NCI-H1694 treated with DMSO at 0.1 percent for 48 hours (cell line): ENCODE measurements around the gene MAGEA4.
"Not testable (repeated sequence)": the region's sequence is repeated elsewhere in the genome, so short reads cannot be mapped to it uniquely, and the experiment has no call there.

Source experiments
- DNase-seq: peaks from one replicate; lab custom pipeline; 2025; lab: John Stamatoyannopoulos, UW

MAGEA4 gene, protein sequence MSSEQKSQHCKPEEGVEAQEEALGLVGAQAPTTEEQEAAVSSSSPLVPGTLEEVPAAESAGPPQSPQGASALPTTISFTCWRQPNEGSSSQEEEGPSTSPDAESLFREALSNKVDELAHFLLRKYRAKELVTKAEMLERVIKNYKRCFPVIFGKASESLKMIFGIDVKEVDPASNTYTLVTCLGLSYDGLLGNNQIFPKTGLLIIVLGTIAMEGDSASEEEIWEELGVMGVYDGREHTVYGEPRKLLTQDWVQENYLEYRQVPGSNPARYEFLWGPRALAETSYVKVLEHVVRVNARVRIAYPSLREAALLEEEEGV

GRCh38 chrX:151912780-151913179 lies at the start of gene MAGEA4:
Gene MAGEA4, plus strand, starts transcription at chrX:151912889. Its CDS starts 10,776 bp downstream, at chrX:151923665.
- DNase-seq = no peak

- no peak for DNase-seq
Observed at GRCh38 chrX:151870602-151871001, 42.1 kb upstream of the MAGEA4 start.

- no peak for DNase-seq
Observed at GRCh38 chrX:151871244-151871643, 41.4 kb upstream of the MAGEA4 start.

DNA sequence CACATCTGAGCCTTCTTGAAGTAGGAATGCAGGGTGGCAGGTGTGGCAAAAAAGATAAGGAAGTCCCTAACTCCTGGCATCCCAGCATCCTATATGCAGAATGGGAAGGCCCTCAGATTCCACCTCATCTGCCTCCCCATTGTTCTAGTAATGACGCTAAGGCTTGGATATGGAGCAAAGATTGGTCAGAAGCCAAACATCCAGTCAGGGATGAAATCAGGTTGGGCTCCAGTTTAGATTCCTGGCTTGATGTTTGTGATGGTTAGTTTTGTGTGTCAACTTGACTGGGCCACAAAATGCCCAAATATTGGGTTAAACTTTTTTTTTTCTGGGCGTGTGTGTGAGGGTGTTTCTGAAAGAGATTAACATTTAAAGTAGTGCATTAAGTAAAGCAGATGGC lies 39.6 kb upstream of the MAGEA4 start:
- no peak for DNase-seq

GRCh38 chrX:151875270-151876026 lies 37.2 kb upstream of the MAGEA4 start:
- DNase-seq = no peak

GRCh38 chrX:151878574-151878973 lies 34.1 kb upstream of the MAGEA4 start:
- DNase-seq = no peak

- no peak for DNase-seq
Observed at GRCh38 chrX:151879856-151880255, 32.8 kb upstream of the MAGEA4 start.

DNA sequence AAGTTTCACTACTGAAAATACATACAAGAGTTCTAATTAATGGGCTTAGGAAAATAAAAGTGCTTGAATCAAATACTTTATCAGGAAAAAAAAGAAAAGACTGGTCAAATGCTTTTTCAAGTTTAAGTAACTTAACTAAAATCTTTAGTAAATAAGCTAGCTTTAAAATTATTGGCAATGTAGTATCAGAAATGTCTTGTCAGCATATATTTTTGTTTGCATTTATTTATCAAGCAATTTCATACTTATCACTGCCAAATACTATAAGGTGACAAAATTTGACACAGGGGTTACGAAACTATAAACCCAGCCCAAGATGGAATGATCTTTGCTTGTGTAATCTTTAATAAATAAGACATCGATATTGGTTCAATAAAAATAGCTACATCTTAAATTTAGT lies 31.8 kb upstream of the MAGEA4 start:
- DNase-seq = no peak

GRCh38 chrX:151889421-151889820 lies 23.3 kb upstream of the MAGEA4 start:
- DNase-seq = no peak

DNA sequence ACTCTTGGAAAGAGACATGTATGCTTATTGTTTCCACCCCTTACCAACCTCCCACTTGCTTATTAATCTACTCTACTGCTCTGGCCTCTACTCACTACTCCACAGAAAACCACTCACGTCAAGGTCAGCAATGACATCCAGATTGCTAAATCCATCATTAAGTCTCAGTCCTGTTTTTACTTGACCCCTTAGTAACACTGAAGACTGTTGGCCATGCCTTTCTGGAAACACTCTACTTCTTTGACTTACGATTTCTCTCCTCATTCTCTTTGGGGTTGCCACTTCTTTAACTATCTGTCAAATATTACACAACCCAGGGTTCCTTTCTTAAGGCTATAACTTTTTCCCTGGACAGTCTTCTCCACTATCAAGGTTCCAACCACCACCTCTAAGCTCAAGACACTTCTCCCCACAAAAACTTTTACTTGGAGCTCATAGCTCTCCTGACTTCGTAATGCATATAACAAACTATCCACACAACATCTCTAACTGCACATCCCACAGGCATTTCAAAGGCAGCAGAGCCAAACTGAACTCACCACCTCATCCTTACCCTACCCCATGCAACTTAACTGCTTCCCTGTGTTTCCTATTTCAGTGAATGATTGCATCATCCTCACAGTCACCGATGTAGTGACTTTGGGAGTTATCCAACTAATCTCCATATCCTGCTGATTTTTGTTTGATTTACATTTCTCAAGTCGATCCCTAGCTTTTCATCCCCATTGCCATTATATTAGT lies 15.8 kb upstream of the MAGEA4 start:
- no peak for DNase-seq

DNA sequence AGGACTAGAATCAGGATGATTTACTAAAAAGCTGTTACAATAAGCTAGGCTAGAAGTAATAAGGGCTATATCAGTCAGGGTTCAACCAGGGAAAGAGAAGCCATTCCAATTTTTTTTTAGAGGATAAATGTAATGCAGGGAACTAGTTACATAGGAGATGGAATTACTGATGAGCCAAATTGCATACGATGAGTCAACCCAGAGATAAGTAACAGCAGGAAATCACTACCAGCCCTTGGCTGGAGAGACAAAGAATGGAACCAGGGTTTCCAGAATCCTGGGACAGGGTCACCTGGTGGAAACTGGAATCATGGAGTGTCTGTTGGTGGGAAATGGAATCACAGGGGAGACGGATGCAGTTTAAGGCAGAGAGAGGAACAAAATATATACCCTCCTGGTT lies 13.1 kb upstream of the MAGEA4 start:
- no peak for DNase-seq

DNA sequence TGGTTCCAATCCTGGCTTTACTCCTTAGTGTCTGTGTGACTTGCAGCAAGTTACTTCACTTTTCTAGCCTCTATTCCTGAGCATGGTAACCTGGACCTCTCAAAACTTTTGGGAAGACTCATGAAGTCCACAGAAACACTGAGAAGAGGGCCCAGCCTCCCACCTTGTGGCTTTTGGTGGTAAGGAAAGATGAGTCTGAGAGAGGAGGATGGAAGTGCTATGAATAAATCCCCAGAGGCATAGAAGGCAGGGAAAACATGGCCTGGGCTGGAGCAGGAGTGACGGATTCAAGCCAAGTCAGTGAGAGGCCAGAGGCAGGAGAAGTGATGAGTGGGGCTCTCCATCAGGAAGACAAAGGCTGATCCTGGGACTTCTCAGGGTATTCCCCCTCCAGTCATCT lies 10.9 kb upstream of the MAGEA4 start:
- no peak for DNase-seq

DNA sequence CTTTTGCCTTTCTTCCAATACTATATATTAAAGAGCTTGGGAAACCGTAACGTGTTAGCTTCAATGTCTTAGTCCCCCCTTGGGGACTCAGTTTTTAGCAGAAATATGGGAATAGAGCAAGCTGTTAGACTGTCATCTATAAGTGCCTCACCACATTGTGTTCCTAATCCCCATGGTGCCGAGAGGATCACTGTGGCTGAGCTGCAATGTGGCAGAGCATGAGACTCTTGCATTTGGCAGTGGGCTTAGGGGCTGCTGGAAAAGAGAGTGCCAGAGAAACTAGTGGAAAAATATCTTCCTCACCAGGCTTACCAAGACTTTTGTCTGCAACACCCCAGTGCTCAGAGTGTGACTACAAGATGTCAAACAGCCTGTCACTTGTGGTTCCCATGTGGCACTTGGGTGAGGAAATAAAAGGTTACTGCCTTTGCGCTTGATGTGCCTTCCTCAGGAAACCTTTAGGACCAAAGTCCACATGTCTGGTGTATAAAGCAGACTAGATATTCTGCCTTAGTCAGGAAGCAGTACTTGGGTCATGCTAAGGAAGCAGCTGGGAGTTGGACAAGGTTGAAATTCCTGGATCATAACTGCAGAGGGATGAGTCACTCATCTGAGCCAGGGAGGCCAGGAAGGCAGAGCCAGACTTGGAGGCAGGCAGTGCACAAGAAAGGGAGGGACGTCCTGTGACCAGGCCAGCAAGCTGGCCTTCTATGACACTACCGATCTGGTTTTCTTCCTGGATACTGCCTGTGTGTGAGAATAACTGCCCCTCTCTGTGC lies 9.7 kb upstream of the MAGEA4 start:
- DNase-seq = no peak

GRCh38 chrX:151904989-151905388 lies 7.7 kb upstream of the MAGEA4 start:
- no peak for DNase-seq

GRCh38 chrX:151912221-151912620 lies 468 bp upstream of the MAGEA4 start:
- no peak for DNase-seq

DNA sequence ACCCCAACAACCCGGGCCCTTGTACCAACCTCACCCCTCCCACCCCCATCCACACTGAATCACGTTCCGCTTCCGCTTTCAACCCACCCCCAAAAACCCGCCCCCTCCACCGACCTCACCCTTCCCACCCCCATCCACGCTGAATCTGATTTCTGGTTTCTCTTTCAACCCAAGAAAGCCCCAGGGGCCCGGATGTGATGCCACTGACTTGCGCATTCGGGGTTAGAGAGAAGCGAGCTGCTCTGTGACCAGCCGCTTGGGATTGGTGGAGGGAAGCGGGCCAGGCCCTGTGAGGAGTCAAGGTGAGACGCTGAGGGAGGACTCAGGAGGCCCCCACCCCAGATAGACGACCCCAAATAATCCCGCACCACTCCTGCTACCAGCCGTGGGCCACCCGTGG lies 6.0 kb downstream of the MAGEA4 start:
- DNase-seq = not testable (repeated sequence)

DNA sequence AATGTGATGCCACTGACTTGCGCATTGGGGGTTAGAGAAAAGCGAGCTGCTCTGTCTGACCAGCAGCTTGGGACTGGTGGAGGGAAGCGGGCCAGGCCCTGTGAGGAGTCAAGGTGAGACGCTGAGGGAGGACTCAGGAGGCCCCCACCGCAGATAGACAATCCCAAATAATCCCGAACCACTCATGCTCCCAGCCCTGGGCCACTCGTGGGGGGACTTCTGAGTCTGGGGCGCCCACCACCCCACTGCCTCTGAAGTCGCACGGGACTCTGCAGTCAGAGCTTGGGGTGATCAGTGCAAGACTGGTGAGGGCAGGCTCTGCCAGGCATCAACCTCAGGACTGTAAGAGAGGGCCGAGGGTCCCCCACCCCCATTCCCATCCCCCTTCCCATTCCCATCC lies 6.9 kb downstream of the MAGEA4 start:
- DNase-seq = no peak

DNA sequence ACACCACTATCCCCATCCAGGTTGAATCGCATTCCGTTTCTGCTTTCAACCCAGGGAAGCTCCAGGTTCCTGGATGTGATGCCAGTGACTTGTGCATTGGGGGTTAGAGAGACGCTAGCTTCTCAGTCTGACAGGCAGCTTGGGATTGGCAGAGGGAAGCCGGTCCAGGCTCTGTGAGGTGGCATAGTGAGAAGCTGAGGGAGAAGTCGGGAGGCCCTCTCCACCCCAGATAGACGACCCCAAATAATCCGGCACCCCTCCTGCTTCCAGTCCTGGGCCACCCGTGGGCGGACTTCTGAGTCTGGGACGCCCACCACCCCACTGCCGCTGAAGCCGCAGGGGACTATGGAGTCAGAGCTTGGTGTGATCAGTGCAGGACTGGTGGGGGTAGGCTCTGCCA lies 7.4 kb downstream of the MAGEA4 start:
- no peak for DNase-seq

GRCh38 chrX:151920530-151920929 lies 7.8 kb downstream of the MAGEA4 start:
- no peak for DNase-seq

DNA sequence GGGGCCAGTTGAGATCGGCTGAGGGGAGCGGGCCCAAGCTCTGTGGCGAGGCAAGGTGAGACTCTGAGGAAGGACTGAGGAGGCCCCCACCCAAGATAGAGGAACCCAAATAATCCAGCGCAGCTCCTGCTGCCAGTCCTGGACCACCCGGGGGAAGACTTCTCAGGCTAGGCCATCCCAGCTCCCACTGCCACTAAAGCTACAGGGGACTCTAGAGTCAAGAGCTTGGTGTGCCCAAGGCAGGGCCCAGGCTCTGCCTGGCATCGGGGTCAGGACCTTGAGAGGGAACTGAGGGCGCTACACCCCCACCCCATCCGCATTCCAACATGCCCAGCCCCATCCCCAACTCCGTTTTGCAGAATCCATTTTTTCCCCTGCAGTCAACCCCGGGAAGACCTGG lies 8.6 kb downstream of the MAGEA4 start:
- no peak for DNase-seq

- no peak for DNase-seq
Observed at GRCh38 chrX:151921866-151922265, 9.2 kb downstream of the MAGEA4 start.

DNA sequence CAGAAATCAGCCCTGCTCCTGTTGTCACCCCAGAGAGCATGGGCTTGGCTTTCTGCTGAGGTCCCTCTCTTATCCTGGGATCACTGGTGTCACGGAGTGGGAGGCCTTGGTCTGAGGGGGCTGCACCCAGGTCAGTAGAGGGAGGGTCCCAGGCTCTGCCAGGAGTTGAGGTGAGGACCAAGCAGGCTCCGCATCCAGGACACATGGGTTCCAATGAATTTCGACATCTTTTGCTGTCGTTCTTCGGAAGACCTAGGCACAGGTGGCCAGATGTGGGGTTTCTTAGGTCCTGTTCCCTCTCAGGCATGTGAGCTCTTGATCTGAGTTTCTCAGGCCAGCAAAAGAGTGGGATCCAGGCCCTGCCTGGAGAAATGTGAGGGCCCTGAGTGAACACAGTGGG lies 10.0 kb downstream of the MAGEA4 start:
- DNase-seq = no peak
